HK-2 (cell line): ENCODE measurements around the gene GSPT1.
A peak's percentile ranks its signal among the peaks of the same experiment; 100 is the strongest.

Experiments
- DNase-seq: peaks from one replicate; pipeline ENCODE4 v3.0.0-alpha.2; 2018; ENCODE audit not compliant: unreplicated experiment

The GSPT1 gene

GRCh38 chr16:11913425-11914079 is 2.2 kb downstream of the GSPT1 start:
- peak; percentile 19 for DNase-seq

GRCh38 chr16:11909653-11910545 is 5.9 kb downstream of the GSPT1 start:
- no peak for DNase-seq

DNA sequence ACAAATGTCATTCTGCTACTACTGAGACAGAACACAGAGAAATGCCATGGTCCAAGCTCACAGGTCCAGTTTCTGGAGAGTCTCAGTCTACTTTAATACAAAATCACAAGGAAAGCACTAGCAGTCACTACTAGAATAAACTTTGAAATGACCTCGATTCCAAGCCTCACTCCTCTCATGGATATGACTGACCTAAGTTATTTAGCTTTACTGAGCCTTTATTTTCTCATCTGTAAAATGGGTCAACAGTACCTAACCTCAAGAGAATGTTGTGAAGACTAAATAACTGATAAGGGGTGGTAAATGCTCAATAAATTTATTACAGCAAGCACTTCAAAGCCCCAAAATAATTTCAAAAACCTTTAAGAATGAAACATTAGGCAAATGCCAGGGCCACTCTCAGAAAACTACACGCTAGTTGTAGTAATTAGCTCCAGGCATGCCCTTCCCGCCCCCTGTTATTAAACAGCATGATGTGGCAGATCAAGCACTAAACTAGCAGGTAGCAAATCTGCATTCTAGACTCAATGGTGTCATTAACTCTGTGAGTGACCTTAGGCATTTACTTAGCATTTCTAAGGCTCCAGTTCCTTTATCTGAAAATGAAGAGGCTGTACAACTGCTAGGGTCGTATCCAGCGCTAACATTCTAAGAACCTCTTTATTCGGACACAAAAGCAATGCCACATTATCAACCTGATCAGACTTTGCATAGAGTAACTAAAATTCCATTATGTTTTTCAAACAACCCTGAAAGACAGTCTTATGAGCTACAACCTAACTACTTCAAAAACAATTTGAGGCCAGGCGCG is 8.4 kb downstream of the GSPT1 start:
- DNase-seq, result no peak

- DNase-seq, result no peak
Measured at GRCh38 chr16:11903906-11904305, 11.8 kb downstream of the GSPT1 start.

GRCh38 chr16:11901091-11901490 is 14.7 kb downstream of the GSPT1 start:
- DNase-seq, result no peak

GRCh38 chr16:11896486-11897176 is 19.1 kb downstream of the GSPT1 start:
- DNase-seq, result no peak

DNA sequence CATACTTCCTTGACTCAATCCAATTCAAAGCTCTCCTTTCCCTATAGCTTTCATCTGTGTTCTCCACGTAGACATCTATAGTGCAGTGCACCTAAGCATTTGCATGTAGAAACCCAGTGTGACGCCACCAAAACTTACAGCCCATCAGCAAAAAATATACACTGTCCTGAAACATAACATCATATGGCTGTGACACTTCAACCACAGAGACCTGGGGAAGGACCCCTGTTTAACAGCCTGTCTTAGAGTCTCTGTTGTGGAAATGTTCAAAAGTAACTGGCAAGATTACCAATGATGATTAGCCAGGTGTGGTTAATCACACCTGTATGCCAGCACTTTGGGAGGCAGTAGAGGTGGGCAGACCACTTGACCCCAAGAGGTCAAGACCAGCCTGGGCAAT is 22.2 kb downstream of the GSPT1 start:
- DNase-seq, result no peak

- DNase-seq, result no peak
Measured at GRCh38 chr16:11892761-11893160, 23.0 kb downstream of the GSPT1 start.

GRCh38 chr16:11890231-11890965 is 25.4 kb downstream of the GSPT1 start:
- DNase-seq, result no peak

- no peak for DNase-seq
Measured at GRCh38 chr16:11886881-11887280, 28.9 kb downstream of the GSPT1 start.

- DNase-seq, result no peak
Measured at GRCh38 chr16:11884035-11884434, 31.7 kb downstream of the GSPT1 start.

DNA sequence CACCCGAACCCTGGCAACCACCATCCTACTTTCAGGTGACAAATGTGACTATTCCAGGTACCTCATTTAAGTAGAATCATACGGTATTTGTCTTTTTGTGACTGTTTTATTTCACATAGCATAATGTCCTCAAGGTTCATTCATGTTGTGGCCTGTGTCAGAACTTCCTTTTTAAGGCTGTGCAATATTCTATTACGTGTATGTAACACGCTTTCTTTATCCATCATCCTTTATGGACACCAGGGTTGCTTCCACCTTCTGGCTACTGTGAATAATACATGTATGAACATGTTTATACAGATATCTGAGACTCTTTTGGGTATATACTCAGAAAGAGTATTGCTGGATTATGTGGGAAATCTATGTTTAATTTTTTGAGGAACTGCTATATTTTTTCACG is 35.7 kb downstream of the GSPT1 start:
- no peak for DNase-seq

GRCh38 chr16:11877374-11877773 is 38.4 kb downstream of the GSPT1 start:
- DNase-seq, result no peak

GRCh38 chr16:11876306-11876705 is 39.5 kb downstream of the GSPT1 start:
- DNase-seq, result no peak

DNA sequence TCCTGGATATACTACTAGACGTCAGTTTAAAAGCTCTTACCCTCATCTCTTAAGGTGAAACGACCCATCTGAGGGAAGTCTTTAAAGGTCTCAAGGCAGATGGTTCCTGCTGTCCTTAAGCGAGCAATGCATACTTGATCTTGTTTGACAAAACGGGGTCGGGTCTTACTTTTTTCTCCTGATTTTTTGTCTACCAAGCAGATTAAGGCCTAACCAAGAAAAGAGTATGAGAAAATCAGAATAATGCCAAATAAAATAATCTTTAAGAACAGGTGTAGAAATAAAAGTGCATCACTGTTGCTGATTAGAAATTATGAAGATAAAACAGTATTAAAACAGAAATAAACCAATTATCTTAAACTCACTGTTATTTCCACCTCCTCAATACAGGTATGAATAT is 40.0 kb downstream of the GSPT1 start:
- DNase-seq, result no peak

GRCh38 chr16:11871193-11871592 is 44.6 kb downstream of the GSPT1 start:
- DNase-seq, result no peak

DNA sequence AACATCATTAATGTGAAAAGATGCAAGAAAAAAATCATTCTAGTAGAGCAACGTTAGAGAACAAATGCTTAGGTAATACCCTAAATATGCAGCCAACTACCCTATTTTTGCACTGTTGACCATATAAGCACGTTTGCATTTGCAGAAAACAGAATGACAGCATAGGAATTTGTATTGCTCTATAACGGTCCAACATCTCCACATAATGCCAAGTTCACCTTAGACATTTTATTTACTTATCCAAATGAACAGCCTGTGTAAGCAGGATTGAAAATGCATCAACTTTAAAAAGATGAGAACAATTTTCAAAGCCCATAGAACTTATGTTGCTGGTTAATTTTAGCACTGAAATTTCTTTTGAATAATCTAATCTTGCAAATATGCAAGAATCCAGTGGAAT is 45.4 kb downstream of the GSPT1 start:
- no peak for DNase-seq

DNA sequence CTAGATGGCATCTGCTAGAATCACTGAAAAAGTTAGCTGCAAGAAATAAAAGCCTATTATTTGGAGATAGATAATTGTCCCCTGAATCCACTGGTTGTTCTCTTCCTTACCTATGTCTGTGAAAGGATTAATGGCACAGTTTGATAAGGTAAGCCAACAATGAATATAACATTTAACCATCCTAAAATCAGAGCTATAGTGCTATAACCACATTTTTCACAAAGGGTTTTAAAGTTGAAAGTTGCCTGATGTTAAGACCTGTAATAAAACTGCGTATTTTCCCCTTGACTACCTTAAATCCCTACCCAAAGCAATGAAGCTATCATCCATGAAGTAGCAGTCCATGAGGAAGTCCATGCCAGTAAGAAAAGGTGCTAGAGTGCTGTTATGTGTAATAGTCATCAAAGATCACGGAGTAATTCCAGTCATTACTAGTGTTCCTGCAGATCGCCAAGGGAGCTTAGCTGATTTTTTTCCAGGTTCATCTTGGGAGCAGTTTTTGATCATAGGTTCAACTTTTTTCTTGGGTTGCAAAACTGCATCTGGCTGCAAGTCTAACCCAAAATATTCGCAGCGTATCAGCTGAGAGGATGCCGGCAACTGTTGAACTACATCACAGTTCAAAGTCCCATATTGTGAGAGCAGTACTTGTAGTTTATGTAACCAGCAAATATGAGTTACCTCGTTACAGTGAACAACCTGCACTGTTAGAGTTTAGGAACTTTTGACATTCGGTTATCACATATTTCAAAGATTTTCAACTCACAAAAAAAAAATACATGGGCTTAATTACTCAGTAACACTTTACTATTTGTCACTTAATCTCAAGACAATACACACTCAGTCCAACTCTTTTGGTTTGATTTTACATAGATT is 46.2 kb downstream of the GSPT1 start:
- DNase-seq, result no peak

DNA sequence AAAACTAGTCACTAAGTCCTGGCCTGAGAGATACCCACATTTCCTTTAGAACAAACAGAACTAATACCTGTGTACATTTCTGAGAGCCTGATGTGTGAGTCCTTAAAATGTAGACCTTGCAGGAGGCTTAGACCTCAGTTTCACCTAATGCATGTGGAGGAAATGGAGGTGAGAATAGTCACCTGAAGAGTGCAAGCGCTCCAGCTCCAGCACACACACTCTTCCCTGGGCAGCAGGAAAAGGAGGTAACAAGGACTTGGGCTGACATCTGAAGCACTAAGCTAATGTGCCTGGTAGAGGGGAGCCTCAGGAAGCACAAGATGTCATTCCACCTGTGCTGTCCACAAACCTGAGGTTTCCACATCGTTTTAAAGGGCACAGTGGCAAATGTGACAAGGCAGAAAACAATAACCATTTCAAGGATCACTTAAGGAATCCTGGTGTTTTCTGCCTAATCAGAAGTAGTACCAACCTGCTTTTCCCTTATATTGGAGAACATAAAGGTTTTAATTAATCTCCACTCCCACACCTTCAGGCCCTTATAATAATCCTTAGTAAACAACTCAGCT is 47.3 kb downstream of the GSPT1 start:
- no peak for DNase-seq

DNA sequence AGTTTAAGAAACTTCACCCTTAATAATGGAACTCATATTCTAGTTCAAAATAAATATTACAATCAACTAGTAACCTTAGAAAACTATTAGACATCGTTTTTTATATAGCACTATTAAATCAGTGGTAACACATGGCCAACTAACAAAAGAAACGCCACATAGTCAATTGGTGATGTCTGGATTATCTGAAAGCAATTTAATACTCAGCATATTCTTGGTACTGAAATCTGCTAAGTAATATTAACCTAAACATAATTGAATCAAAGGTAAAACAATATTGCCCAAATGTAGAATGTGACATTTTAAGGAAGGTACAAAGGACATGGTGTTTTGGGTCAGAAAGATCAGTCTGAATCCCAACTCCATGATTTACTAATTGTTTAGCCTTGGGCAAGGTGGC is 53.3 kb downstream of the GSPT1 start:
- DNase-seq, result no peak
